H1 (cell line): ENCODE results near the gene IFT25. TPM values are rescaled to one million over a fixed set of nuclear protein-coding genes. Genes with fewer than 3 reads are reported as not detected.

Experiments
- CTCF ChIA-PET: fragments of 300-600 bp; sonication (Branson Sonifier 250); formaldehyde crosslinking; loops from one replicate; lab custom pipeline; 2021; ENCODE audit not compliant: partially characterized antibody; lab: Charles Lee
- POLR2A ChIA-PET: fragments of 300-600 bp; sonication (Branson Sonifier 250); formaldehyde crosslinking; loops from one replicate; lab custom pipeline; 2021; ENCODE audit warnings: inconsistent platforms; ENCODE audit not compliant: partially characterized antibody; lab: Charles Lee
- DNase-seq, 2 experiments: peaks; one replicate each; pipeline versions ENCODE4 v3.0.0 to v3.0.0-alpha.2; 2010 to 2022; ENCODE audit warnings: low spot score in 2 of 2, low read depth in 1 of 2, mixed read lengths in 1 of 2
- FAIRE-seq: peaks from 2 replicates; lab custom pipeline; 2011; peaks lifted over from hg19 to GRCh38; lab: Jason Lieb, UNC
- H2AFZ ChIP-seq: 2 replicates; pipeline ENCODE4 v1.8.1; 2012; ENCODE audit warnings: low read length, inconsistent platforms
- H2AK5ac ChIP-seq: 2 replicates; pipeline ENCODE4 v1.6.1; 2013; ENCODE audit warnings: low read depth, low read length
- H2BK120ac ChIP-seq: replicated peaks from 2 replicates; pipeline ENCODE3; 2013; ENCODE audit warnings: low read depth, low read length, inconsistent platforms
- H2BK12ac ChIP-seq: 2 replicates; pipeline ENCODE4 v1.6.1; 2013; ENCODE audit warnings: low read depth, low read length
- H2BK15ac ChIP-seq: 2 replicates; pipeline ENCODE4 v1.6.1; 2013; ENCODE audit warnings: low read length
- H2BK20ac ChIP-seq: 2 replicates; pipeline ENCODE4 v1.6.1; 2013; ENCODE audit warnings: low read length
- H2BK5ac ChIP-seq: 2 replicates; pipeline ENCODE4 v1.6.1; 2013; ENCODE audit warnings: low read depth, low read length
- H3K14ac ChIP-seq: 2 replicates; pipeline ENCODE4 v1.6.1; 2013; ENCODE audit warnings: inconsistent platforms; ENCODE audit not compliant: insufficient read length
- H3K18ac ChIP-seq: 2 replicates; pipeline ENCODE4 v1.6.1; 2013; ENCODE audit warnings: low read length; ENCODE audit errors: extremely low read depth
- H3K23ac ChIP-seq: 2 replicates; pipeline ENCODE4 v1.6.1; 2013; ENCODE audit warnings: inconsistent platforms; ENCODE audit not compliant: insufficient read length
- H3K23me2 ChIP-seq: 2 replicates; pipeline ENCODE4 v1.6.1; 2013; ENCODE audit warnings: low read depth, low read length
- H3K27ac ChIP-seq: 2 replicates; pipeline ENCODE4 v1.6.1; 2011; ENCODE audit warnings: low read depth, low read length, inconsistent platforms
- H3K27me3 ChIP-seq, 4 experiments: replicated peaks in 1 of 4; 1 replicate in 1 of 4; 2 replicates in 3 of 4; pipeline versions ENCODE4 v1.6.1 to v1.8.1; 2011 to 2013; ENCODE audit warnings: low read length in 3 of 4, mild to moderate bottlenecking in 3 of 4, inconsistent platforms in 2 of 4, mixed read lengths in 2 of 4, moderate library complexity in 1 of 4; ENCODE audit not compliant: control insufficient read depth in 3 of 4, insufficient read depth in 3 of 4; ENCODE audit errors: extremely low read depth in 1 of 4
- H3K36me3 ChIP-seq, 4 experiments: 2 replicates each; pipeline versions ENCODE4 v1.6.1 to v1.8.1; 2011 to 2013; ENCODE audit warnings: mild to moderate bottlenecking in 4 of 4, low read length in 3 of 4, moderate library complexity in 2 of 4, control low read depth in 1 of 4, inconsistent platforms in 1 of 4; ENCODE audit not compliant: insufficient read depth in 4 of 4, control insufficient read depth in 2 of 4
- H3K4ac ChIP-seq: replicated peaks from 2 replicates; pipeline ENCODE3; 2013; ENCODE audit warnings: low read length, low read depth, mixed read lengths, inconsistent platforms; ENCODE audit not compliant: insufficient read length
- H3K4me1 ChIP-seq, 4 experiments: replicated peaks in 1 of 4; 1 replicate in 1 of 4; 2 replicates in 3 of 4; pipeline versions ENCODE4 v1.6.1 to v1.8.1; 2011 to 2013; ENCODE audit warnings: low read length in 3 of 4, inconsistent platforms in 2 of 4, mixed read lengths in 1 of 4; ENCODE audit not compliant: insufficient read depth in 4 of 4, control insufficient read depth in 3 of 4
- H3K4me2 ChIP-seq, 2 experiments: 2 replicates each; pipeline versions ENCODE4 v1.6.1 to v1.8.1; 2011 to 2013; ENCODE audit warnings: low read depth in 2 of 2, low read length in 2 of 2, control low read depth in 1 of 2, inconsistent platforms in 1 of 2, mild to moderate bottlenecking in 1 of 2; ENCODE audit not compliant: insufficient read depth in 1 of 2
- H3K4me3 ChIP-seq, 4 experiments: fragments of 200-600, 300-600 bp in 1 of 4; sonication (generic), shearing (Covaris generic), sonication (Bioruptor Twin) in 1 of 4; 2 replicates each; pipeline versions ENCODE4 v1.5.1 to v1.8.1; 2011 to 2016; ENCODE audit warnings: low read length in 4 of 4, low read depth in 3 of 4, control low read depth in 2 of 4, inconsistent platforms in 2 of 4, mild to moderate bottlenecking in 2 of 4, mixed read lengths in 1 of 4, moderate library complexity in 1 of 4; ENCODE audit not compliant: insufficient read depth in 2 of 4; ENCODE audit errors: extremely low read depth in 1 of 4
- H3K56ac ChIP-seq: replicated peaks from 2 replicates; pipeline ENCODE3; 2013; ENCODE audit warnings: low read depth, mild to moderate bottlenecking, mixed read lengths, low read length, inconsistent platforms; ENCODE audit not compliant: insufficient read length
- H3K79me1 ChIP-seq: 2 replicates; pipeline ENCODE4 v1.6.1; 2013; ENCODE audit warnings: low read depth, low read length, control low read depth
- H3K79me2 ChIP-seq, 2 experiments: 2 replicates each; pipeline versions ENCODE4 v1.6.1 to v1.8.1; 2012 to 2013; ENCODE audit warnings: low read length in 2 of 2, mild to moderate bottlenecking in 2 of 2, inconsistent platforms in 1 of 2; ENCODE audit not compliant: insufficient read depth in 2 of 2, control insufficient read depth in 1 of 2
- H3K9ac ChIP-seq, 4 experiments: replicated peaks in 1 of 4; 1 replicate in 1 of 4; 2 replicates in 3 of 4; pipeline versions ENCODE4 v1.6.1 to v1.8.1; 2011 to 2013; ENCODE audit warnings: low read depth in 3 of 4, low read length in 3 of 4, control low read depth in 2 of 4, mild to moderate bottlenecking in 2 of 4, moderate library complexity in 2 of 4, inconsistent platforms in 1 of 4; ENCODE audit errors: extremely low read depth in 1 of 4
- H3K9me3 ChIP-seq, 2 experiments: 2 replicates each; pipeline versions ENCODE4 v1.6.1 to v1.8.1; 2012 to 2013; ENCODE audit warnings: mild to moderate bottlenecking in 2 of 2, moderate library complexity in 2 of 2, control low read depth in 1 of 2, inconsistent platforms in 1 of 2, low read depth in 1 of 2, low read length in 1 of 2, mixed read lengths in 1 of 2; ENCODE audit not compliant: insufficient read depth in 2 of 2
- H4K20me1 ChIP-seq, 2 experiments: replicated peaks in 1 of 2; 2 replicates each; pipeline versions ENCODE3 to v1.8.1; 2011 to 2013; ENCODE audit warnings: inconsistent platforms in 2 of 2, low read length in 2 of 2, mild to moderate bottlenecking in 1 of 2; ENCODE audit not compliant: insufficient read depth in 2 of 2, control insufficient read depth in 1 of 2
- H4K5ac ChIP-seq: 2 replicates; pipeline ENCODE4 v1.6.1; 2013; ENCODE audit warnings: low read length, low read depth, mixed read lengths, inconsistent platforms; ENCODE audit not compliant: insufficient read length
- H4K8ac ChIP-seq: 2 replicates; pipeline ENCODE4 v1.8.0; 2013; ENCODE audit warnings: mild to moderate bottlenecking, moderate library complexity, low read length, inconsistent platforms; ENCODE audit not compliant: insufficient read depth; ENCODE audit errors: extremely low read depth
- H4K91ac ChIP-seq: replicated peaks from 2 replicates; pipeline ENCODE3; 2013; ENCODE audit warnings: low read length, mixed read lengths, inconsistent platforms; ENCODE audit not compliant: insufficient read length
- CBX8 ChIP-seq: fragments of 300-800, 300-1000 bp; sonication (generic); IDR thresholded peaks from 2 replicates; pipeline ENCODE4 v1.7.1; 2016; ENCODE audit warnings: low read depth, low read length, borderline replicate concordance
- CHD2 ChIP-seq: IDR thresholded peaks from 2 replicates; pipeline ENCODE4 v1.6.1; 2012; ENCODE audit warnings: low read length, improper control_type of control experiment
- FOSL1 ChIP-seq: IDR thresholded peaks from 2 replicates; pipeline ENCODE4 v1.6.1; 2011; ENCODE audit warnings: mild to moderate bottlenecking, low read depth, low read length, moderate library complexity; ENCODE audit not compliant: insufficient read depth
- GTF2F1 ChIP-seq: IDR thresholded peaks from 2 replicates; pipeline ENCODE4 v1.6.1; 2012; ENCODE audit warnings: low read depth, low read length, improper control_type of control experiment, borderline replicate concordance
- JUN ChIP-seq: IDR thresholded peaks from 2 replicates; pipeline ENCODE4 v1.6.1; 2011; ENCODE audit warnings: low read depth, mild to moderate bottlenecking, improper control_type of control experiment, low read length
- NANOG ChIP-seq: IDR thresholded peaks from 2 replicates; pipeline ENCODE4 v1.6.1; 2011; ENCODE audit warnings: low read length, low read depth, mild to moderate bottlenecking, inconsistent platforms; ENCODE audit not compliant: insufficient read depth, poor library complexity, severe bottlenecking
- SAP30 ChIP-seq: fragments of 300-600 bp; sonication (generic); IDR thresholded peaks from 2 replicates; pipeline ENCODE4 v1.7.1; 2012; ENCODE audit warnings: low read length, moderate library complexity, mild to moderate bottlenecking, inconsistent platforms; ENCODE audit not compliant: insufficient read depth, insufficient replicate concordance
- SP4 ChIP-seq: IDR thresholded peaks from 2 replicates; pipeline ENCODE4 v1.6.1; 2012; ENCODE audit warnings: low read length, inconsistent platforms
- SRF ChIP-seq: IDR thresholded peaks from 2 replicates; pipeline ENCODE4 v1.6.1; 2011; ENCODE audit warnings: mild to moderate bottlenecking, low read depth, low read length, moderate library complexity
- TAF1 ChIP-seq: IDR thresholded peaks from 2 replicates; pipeline ENCODE4 v1.6.1; 2011; ENCODE audit warnings: mild to moderate bottlenecking, low read depth, low read length
- WGBS, 2 experiments: shearing (Covaris generic) in 1 of 2; methylation state at CpG; one replicate each; pipeline versions ENCODE4 v1.1.6 to v1.1.7; 2013 to 2015; ENCODE audit warnings: low lambda C conversion rate in 2 of 2, mixed read lengths in 2 of 2, inconsistent platforms in 1 of 2, low coverage in 1 of 2, missing lambda C conversion rate in 1 of 2; ENCODE audit not compliant: insufficient replicate concordance in 2 of 2, insufficient coverage in 1 of 2, insufficient read length in 1 of 2; ENCODE audit errors: extremely low coverage in 1 of 2, missing lambda C conversion rate in 1 of 2; 5-methylcytosine and 5-hydroxymethylcytosine counted together
- polyA plus RNA-seq, 7 experiments: library from polyadenylated mRNA; depleted of rRNA in 3 of 7; stranded (reverse) in 5 of 7; unstranded in 2 of 7; fragments of >200 nt in 5 of 7; fragments of 200-250 nt in 2 of 7; gene quantifications; 1 replicate in 5 of 7; 2 replicates in 1 of 7; 4 replicates in 1 of 7; pipeline versions ENCODE4 v1.2.1 to v1.2.3, GENCODE V29; 2011 to 2013; ENCODE audit warnings: missing spikeins in 2 of 7, mixed read lengths in 2 of 7
- total RNA-seq: library from RNA; stranded (reverse); fragmentation: NEBNext Ultra II Directional; extraction: Animal tissue kit (Norgen Biotek cat#: 25700); gene quantifications from 2 replicates; pipeline ENCODE4 v1.2.1, GENCODE V29; 2021

Gene IFT25
- total and polyA plus RNA-seq, 2 of the 8 experiments (the other 6 are each of a cell fraction or from before 2014, with no cell fraction given), result 15.0 to 36.3 TPM

- CTCF ChIA-PET, result interaction anchor here (0.6 to 4.7 kb wide), 11 partner anchors 12 to 198 kb away, joined by 3 to 32 read pairs (median 5); partner anchors contain the start of gene IFT25
- H2AK5ac ChIP-seq, result no peak overlapping the region
- POLR2A ChIA-PET, result interaction anchor here (0.8 to 1.7 kb wide), 9 partner anchors 10 to 40 kb away, joined by 3 to 4 read pairs (median 3); partner anchors contain the start of genes IFT25, LRRC42 and YIPF1
- peak overlapping the region; percentile 60; the same call in 1 of the 2 replicates for H2BK5ac ChIP-seq
- peak overlapping the region; percentile 47 for H2BK120ac ChIP-seq
- H3K4me2 ChIP-seq, result peak overlapping the region; percentile 51
- H3K23ac ChIP-seq, result no peak overlapping the region
- H3K56ac ChIP-seq, result no peak overlapping the region
- H4K5ac ChIP-seq, result no peak overlapping the region
- H3K4me1 ChIP-seq, result peaks cover 7 to 12% (median 12%) of the 10 kb centered on the region in 4 experiments; a peak in 6 of 7 replicates
- no peak overlapping the region for H3K14ac ChIP-seq
- no peak overlapping the region for H3K9ac ChIP-seq
- H2BK15ac ChIP-seq, result no peak overlapping the region
- peak overlapping the region; percentile 4 for H3K4ac ChIP-seq
- H3K36me3 ChIP-seq, result peaks cover 0 to 3% (median 0%) of the 10 kb centered on the region in 4 experiments; a peak in 2 of 8 replicates
- no peaks in the 10 kb centered on the region for H3K79me1 ChIP-seq
- 0 out of 2 replicates have a peak overlapping the region, but pooled peaks have one; percentile 64 for H2AFZ ChIP-seq
- 0 out of 2 replicates have a peak overlapping the region, but pooled peaks have one; percentile 14 for H3K18ac ChIP-seq
- no peaks in the 10 kb centered on the region for H3K23me2 ChIP-seq
- H3K79me2 ChIP-seq, result no peaks in the 10 kb centered on the region
- H4K8ac ChIP-seq, result no peak overlapping the region
- no peaks in the 10 kb centered on the region for H3K27me3 ChIP-seq
- no peaks in the 10 kb centered on the region for H3K9me3 ChIP-seq
- FAIRE-seq, result peak; percentile 19
- 37% methylated on average over 5 of the region's 5 CpGs; no CpG with 5 or more reads in 1 of the 2 experiments for WGBS, 2 experiments
- H3K4me3 ChIP-seq, result peak overlapping the region in 1 of 4 experiments; percentile 27; a peak in 2 of 8 replicates
- no peak for DNase-seq
- peak overlapping the region; percentile 63 for H3K27ac ChIP-seq
- peak overlapping the region; percentile 14 for H4K91ac ChIP-seq
- H2BK12ac ChIP-seq, result no peak overlapping the region
- H2BK20ac ChIP-seq, result peak overlapping the region; percentile 52; the same call in 1 of the 2 replicates
- no peaks in the 10 kb centered on the region for H4K20me1 ChIP-seq
- TF ChIP-seq SAP30, result no peak
- no peak for TF ChIP-seq SP4
- TF ChIP-seq JUN, result no peak
- TF ChIP-seq TAF1, result no peak
- TF ChIP-seq CHD2, result no peak
- TF ChIP-seq CBX8, result no peak
- TF ChIP-seq GTF2F1, result 0 out of 2 replicates have a peak, but pooled peaks have one; percentile 11
- TF ChIP-seq FOSL1, result no peak
- TF ChIP-seq SRF, result no peak
- no peak for TF ChIP-seq NANOG
Observed at GRCh38 chr1:53913352-53914033, 32.0 kb downstream of the IFT25 start.
